Karpas-422 (cell line): Measurements from ENCODE around the gene SHC4. TPM values are rescaled to one million over a fixed set of nuclear protein-coding genes. Genes with fewer than 3 reads are reported as not detected.

Source experiments
- DNase-seq: peaks from one replicate; pipeline ENCODE4 v3.0.0-alpha.2; 2015
- H2AFZ ChIP-seq: fragments of 200-600 bp; sonication (generic); 2 replicates; pipeline ENCODE4 v1.6.1; 2014; ENCODE audit warnings: antibody characterized with exemption, low read length, mixed read lengths
- H3K27ac ChIP-seq: fragments of 200-600 bp; sonication (generic); 2 replicates; pipeline ENCODE4 v1.5.1; 2014; ENCODE audit warnings: mild to moderate bottlenecking, low read length, moderate library complexity
- H3K27me3 ChIP-seq: fragments of 200-600 bp; sonication (generic); 2 replicates; pipeline ENCODE4 v1.6.1; 2014; ENCODE audit warnings: low read length, mixed read lengths
- H3K36me3 ChIP-seq: fragments of 200-600 bp; sonication (generic); 2 replicates; pipeline ENCODE4 v1.6.1; 2014; ENCODE audit warnings: low read length, mixed read lengths; ENCODE audit not compliant: insufficient read depth
- H3K4me1 ChIP-seq: fragments of 200-600 bp; sonication (generic); 2 replicates; pipeline ENCODE4 v1.6.1; 2014; ENCODE audit warnings: mild to moderate bottlenecking, low read length, mixed read lengths
- H3K4me2 ChIP-seq: fragments of 200-600 bp; sonication (generic); 2 replicates; pipeline ENCODE4 v1.6.1; 2014; ENCODE audit warnings: low read length, low read depth, mild to moderate bottlenecking; ENCODE audit not compliant: poor library complexity, severe bottlenecking
- H3K4me3 ChIP-seq: fragments of 200-600 bp; sonication (generic); 2 replicates; pipeline ENCODE4 v1.5.1; 2014; ENCODE audit warnings: mild to moderate bottlenecking, antibody characterized with exemption, low read length, mixed read lengths
- H3K79me2 ChIP-seq: fragments of 200-600 bp; sonication (generic); 2 replicates; pipeline ENCODE4 v1.6.1; 2014; ENCODE audit warnings: mild to moderate bottlenecking, low read length, mixed read lengths
- H3K9ac ChIP-seq: fragments of 200-600 bp; sonication (generic); 2 replicates; pipeline ENCODE4 v1.6.0; 2014; ENCODE audit warnings: low read length
- H3K9me2 ChIP-seq: fragments of 200-600 bp; sonication (generic), shearing (Covaris generic); replicated peaks from 2 replicates; pipeline ENCODE4 v1.6.0; 2014; ENCODE audit warnings: mild to moderate bottlenecking, low read length, moderate library complexity; ENCODE audit not compliant: insufficient read depth
- H3K9me3 ChIP-seq: fragments of 300-700, 200-600 bp; sonication (generic); 2 replicates; pipeline ENCODE4 v1.6.1; 2014; ENCODE audit warnings: low read length, mixed read lengths
- H4K20me1 ChIP-seq: fragments of 200-600 bp; sonication (generic); 2 replicates; pipeline ENCODE4 v1.6.1; 2014; ENCODE audit warnings: mild to moderate bottlenecking, antibody characterized with exemption, low read length, low read depth; ENCODE audit not compliant: insufficient read depth
- total RNA-seq: library from RNA; depleted of rRNA; stranded (reverse); fragments of >200 nt; shearing (Covaris generic); gene quantifications from 2 replicates; pipeline ENCODE4 v1.2.3, GENCODE V29; 2014; ENCODE audit warnings: low replicate concordance

The SHC4 gene
- total RNA-seq, 1 experiment from 2014 or later: not detected

- Histone ChIP-seq H3K4me2 (no peak overlapping the region), H3K9ac (no peak overlapping the region), H3K36me3 (peaks cover 42% of the 10 kb centered on the region), H3K9me3 (no peaks in the 10 kb centered on the region), H3K27ac (no peak overlapping the region), H3K4me3 (no peak overlapping the region), H3K9me2 (no peaks in the 10 kb centered on the region), H3K79me2 (peaks cover 92% of the 10 kb centered on the region), H3K27me3 (no peaks in the 10 kb centered on the region), H2AFZ (no peak overlapping the region), H3K4me1 (peaks cover 8% of the 10 kb centered on the region), H4K20me1 (no peaks in the 10 kb centered on the region)
- DNase-seq: no peak
These were observed 162.8 kb downstream of the SHC4 start for GRCh38 chr15:48800811-48801455.

GRCh38 chr15:48800245-48800644 lies 163.5 kb downstream of the SHC4 start:
- no peaks in the 10 kb centered on the region for H4K20me1 ChIP-seq
- H3K27ac ChIP-seq: no peak overlapping the region
- no peak for DNase-seq
- no peak overlapping the region for H2AFZ ChIP-seq
- no peaks in the 10 kb centered on the region for H3K9me2 ChIP-seq
- H3K27me3 ChIP-seq: no peaks in the 10 kb centered on the region
- H3K36me3 ChIP-seq: peaks cover 42% of the 10 kb centered on the region
- no peak overlapping the region for H3K9ac ChIP-seq
- no peak overlapping the region for H3K4me3 ChIP-seq
- H3K79me2 ChIP-seq: peaks cover 86% of the 10 kb centered on the region
- no peaks in the 10 kb centered on the region for H3K9me3 ChIP-seq
- H3K4me2 ChIP-seq: no peak overlapping the region
- H3K4me1 ChIP-seq: peaks cover 6% of the 10 kb centered on the region

- Histone ChIP-seq H2AFZ (no peak overlapping the region), H3K79me2 (peaks cover 73% of the 10 kb centered on the region), H3K27ac (no peak overlapping the region), H3K4me3 (no peak overlapping the region), H3K36me3 (peaks cover 43% of the 10 kb centered on the region), H3K4me2 (no peak overlapping the region), H3K27me3 (no peaks in the 10 kb centered on the region), H3K9me2 (no peaks in the 10 kb centered on the region), H4K20me1 (no peaks in the 10 kb centered on the region), H3K4me1 (peaks cover 6% of the 10 kb centered on the region), H3K9me3 (no peaks in the 10 kb centered on the region), H3K9ac (no peak overlapping the region)
- DNase-seq: no peak
These were observed 165.4 kb downstream of the SHC4 start for GRCh38 chr15:48798319-48798718.

DNA sequence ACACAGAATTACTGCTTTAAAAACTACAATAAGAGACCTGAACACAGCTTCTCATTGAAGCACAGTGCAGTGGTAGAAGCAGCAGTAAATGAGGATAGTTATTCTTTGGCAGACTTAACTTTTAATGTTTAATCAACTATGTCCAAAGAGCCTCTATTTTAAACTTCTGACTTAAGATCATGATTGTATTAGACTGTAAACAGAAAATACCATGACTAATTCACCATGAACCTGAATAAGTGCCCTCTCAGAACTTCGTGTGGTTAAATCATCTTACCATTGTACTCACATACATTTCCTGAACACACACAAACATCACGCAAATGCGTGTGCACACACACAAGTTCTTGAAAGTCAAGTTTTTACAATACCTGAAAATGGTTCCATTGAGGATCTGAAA lies 166.8 kb downstream of the SHC4 start:
- Histone ChIP-seq H3K4me3 (no peak overlapping the region), H3K79me2 (peaks cover 63% of the 10 kb centered on the region), H3K27me3 (no peaks in the 10 kb centered on the region), H3K9me3 (no peaks in the 10 kb centered on the region), H3K9ac (no peak overlapping the region), H3K4me2 (no peak overlapping the region), H3K9me2 (no peaks in the 10 kb centered on the region), H4K20me1 (no peaks in the 10 kb centered on the region), H2AFZ (no peak overlapping the region), H3K36me3 (peaks cover 49% of the 10 kb centered on the region), H3K27ac (no peak overlapping the region), H3K4me1 (peaks cover 6% of the 10 kb centered on the region)
- DNase-seq: no peak

DNA sequence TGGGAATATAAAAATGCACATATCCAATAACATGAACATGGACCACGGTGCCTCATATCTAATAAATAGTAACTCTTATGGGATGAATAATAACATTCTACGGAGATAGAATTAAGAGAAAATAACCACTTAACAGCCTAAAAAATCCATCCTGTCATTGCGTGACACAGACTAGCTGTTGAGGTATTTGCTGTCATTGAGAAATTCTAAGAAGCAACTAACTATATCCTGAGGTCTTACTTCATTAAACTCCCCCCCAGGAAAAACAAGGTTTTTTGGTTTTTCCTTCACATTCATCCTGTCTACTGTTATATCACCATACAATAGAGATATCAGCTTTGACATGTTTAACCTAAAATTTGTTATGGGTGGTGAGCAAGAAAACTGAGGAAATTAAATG lies 167.2 kb downstream of the SHC4 start:
- H3K4me2 ChIP-seq: no peak overlapping the region
- peaks cover 59% of the 10 kb centered on the region for H3K79me2 ChIP-seq
- no peak for DNase-seq
- peaks cover 6% of the 10 kb centered on the region for H3K4me1 ChIP-seq
- no peaks in the 10 kb centered on the region for H3K9me3 ChIP-seq
- no peaks in the 10 kb centered on the region for H4K20me1 ChIP-seq
- H3K27ac ChIP-seq: no peak overlapping the region
- H3K9ac ChIP-seq: no peak overlapping the region
- peaks cover 50% of the 10 kb centered on the region for H3K36me3 ChIP-seq
- H2AFZ ChIP-seq: no peak overlapping the region
- no peak overlapping the region for H3K4me3 ChIP-seq
- H3K9me2 ChIP-seq: no peaks in the 10 kb centered on the region
- H3K27me3 ChIP-seq: no peaks in the 10 kb centered on the region

DNA sequence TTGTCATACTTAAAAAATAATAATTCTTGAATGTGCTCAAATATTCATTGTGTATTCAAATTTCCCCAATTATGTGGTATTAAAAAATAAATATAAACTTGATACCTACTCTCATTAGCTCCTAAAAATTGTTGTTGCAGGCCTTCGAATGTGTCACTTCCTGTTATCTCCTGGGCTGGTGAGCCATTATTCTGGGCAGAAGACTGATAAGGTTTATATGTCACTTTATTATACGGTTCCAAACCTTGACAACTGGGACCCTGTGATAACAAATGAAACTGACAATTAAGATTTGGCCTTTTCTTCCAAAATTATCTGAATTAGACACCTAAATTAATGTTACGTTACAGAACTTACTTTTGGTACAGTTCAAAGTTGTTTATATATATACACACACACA lies 167.8 kb downstream of the SHC4 start:
- H3K9me3 ChIP-seq: no peaks in the 10 kb centered on the region

DNA sequence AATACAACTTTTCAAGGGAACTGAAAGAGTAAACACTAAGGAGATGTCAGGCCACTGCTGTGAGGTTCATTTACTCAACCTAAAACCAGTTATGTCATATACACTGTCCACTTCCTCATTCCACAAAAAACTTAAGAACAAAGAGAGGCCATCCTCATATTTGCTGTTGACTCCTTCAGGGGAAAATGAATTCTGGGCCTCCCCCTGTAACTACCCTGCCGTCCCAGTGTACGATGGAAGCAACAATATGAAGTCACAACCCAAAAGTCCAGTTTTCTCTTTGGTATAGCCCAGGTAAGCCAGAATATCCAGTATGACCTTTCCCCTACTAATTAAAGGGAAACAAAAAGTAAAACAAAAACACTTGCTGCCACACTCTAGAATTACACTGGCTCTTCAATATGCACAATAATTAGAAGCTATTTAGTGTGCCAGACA lies 169.0 kb downstream of the SHC4 start:
- no peaks in the 10 kb centered on the region for H3K9me3 ChIP-seq
- no peak overlapping the region for H3K27ac ChIP-seq
- H3K9me2 ChIP-seq: no peaks in the 10 kb centered on the region
- peaks cover 41% of the 10 kb centered on the region for H3K79me2 ChIP-seq
- H2AFZ ChIP-seq: no peak overlapping the region
- no peaks in the 10 kb centered on the region for H4K20me1 ChIP-seq
- H3K4me1 ChIP-seq: peaks cover 6% of the 10 kb centered on the region
- no peak overlapping the region for H3K4me3 ChIP-seq
- no peak overlapping the region for H3K4me2 ChIP-seq
- peaks cover 59% of the 10 kb centered on the region for H3K36me3 ChIP-seq
- no peak for DNase-seq
- H3K27me3 ChIP-seq: no peaks in the 10 kb centered on the region
- no peak overlapping the region for H3K9ac ChIP-seq

More for the DNA sequence above, 167.8 kb downstream of the SHC4 start:
- Histone ChIP-seq H3K4me1 (peaks cover 6% of the 10 kb centered on the region), H3K79me2 (peaks cover 52% of the 10 kb centered on the region), H3K9me2 (no peaks in the 10 kb centered on the region), H3K36me3 (peaks cover 50% of the 10 kb centered on the region), H3K4me2 (no peak overlapping the region), H4K20me1 (no peaks in the 10 kb centered on the region), H3K27ac (no peak overlapping the region), H3K9ac (no peak overlapping the region), H3K4me3 (no peak overlapping the region), H3K27me3 (no peaks in the 10 kb centered on the region), H2AFZ (no peak overlapping the region)
- DNase-seq: no peak

DNA sequence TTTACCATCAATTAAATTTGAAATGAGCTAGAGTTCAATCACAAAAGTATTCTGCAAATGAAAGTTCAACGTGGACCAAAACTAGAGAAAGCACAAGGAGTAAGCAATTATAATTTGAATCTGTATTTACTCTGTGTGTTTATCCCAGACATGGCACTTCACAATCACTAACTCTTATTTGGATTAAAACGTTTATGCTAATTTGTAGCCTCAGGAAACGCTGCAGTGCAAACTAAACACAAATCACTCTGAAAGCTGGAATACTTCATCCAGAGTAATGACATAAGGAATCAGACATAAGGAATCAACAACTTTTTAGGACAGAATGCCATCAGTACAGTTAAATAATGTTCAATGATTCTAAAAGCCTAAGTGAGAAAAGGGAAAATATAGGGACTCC lies 171.3 kb downstream of the SHC4 start:
- no peak for DNase-seq
- Histone ChIP-seq H3K9me3 (no peaks in the 10 kb centered on the region), H3K79me2 (peaks cover 24% of the 10 kb centered on the region; the same call in 1 of the 2 replicates)

More for the DNA sequence above, 171.3 kb downstream of the SHC4 start:
- no peak overlapping the region for H3K27ac ChIP-seq
- no peaks in the 10 kb centered on the region for H4K20me1 ChIP-seq
- H3K9me2 ChIP-seq: no peaks in the 10 kb centered on the region
- no peaks in the 10 kb centered on the region for H3K4me1 ChIP-seq
- no peak overlapping the region for H3K4me2 ChIP-seq
- H3K36me3 ChIP-seq: peaks cover 71% of the 10 kb centered on the region
- no peak overlapping the region for H3K4me3 ChIP-seq
- no peak overlapping the region for H2AFZ ChIP-seq
- no peaks in the 10 kb centered on the region for H3K27me3 ChIP-seq
- H3K9ac ChIP-seq: no peak overlapping the region
